Activated CD4-positive, alpha-beta T cell treated with anti-CD3 and anti-CD28 coated beads, Interleukin-2, amount 10 ng/mL, durations not matched to agents 24 days and 14 days (primary cell): ENCODE data around the gene GFI1B. TPM values are rescaled to one million over a fixed set of nuclear protein-coding genes. Genes with fewer than 3 reads are reported as not detected.
"Not testable (repeated sequence)": the region's sequence is repeated elsewhere in the genome, so short reads cannot be mapped to it uniquely, and the experiment has no call there.

Source experiments
- DNase-seq: peaks from one replicate; pipeline ENCODE4 v3.0.0; 2022
- H3K27ac Mint-ChIP-seq: one replicate; pipeline ENCODE4 v1.8.0; 2022; ENCODE audit warnings: mild to moderate bottlenecking, mixed read lengths
- H3K27me3 Mint-ChIP-seq: one replicate; pipeline ENCODE4 v1.8.0; 2022; ENCODE audit warnings: mixed read lengths
- H3K36me3 Mint-ChIP-seq: one replicate; pipeline ENCODE4 v1.8.0; 2022; ENCODE audit warnings: low read depth, mild to moderate bottlenecking, mixed read lengths
- H3K4me1 Mint-ChIP-seq: one replicate; pipeline ENCODE4 v1.8.0; 2021; ENCODE audit warnings: mixed read lengths
- H3K4me3 Mint-ChIP-seq: one replicate; pipeline ENCODE4 v1.8.0; 2022; ENCODE audit warnings: mild to moderate bottlenecking, moderate library complexity, mixed read lengths
- H3K9me3 Mint-ChIP-seq: one replicate; pipeline ENCODE4 v1.8.0; 2021; ENCODE audit warnings: mixed read lengths
- intact Hi-C: fragments of 100-400 bp; cut with micrococcal nuclease; formaldehyde crosslinking; loops from one replicate; pipeline ENCODE4 v1.15.1; 2023
- total RNA-seq: library from RNA; stranded (reverse); gene quantifications from 2 replicates; pipeline ENCODE4 v1.2.3, GENCODE V29; 2022

GFI1B gene
- total RNA-seq, 1 donor from 2014 or later, result not detected

GRCh38 chr9:132990781-132991180 is 12.3 kb downstream of the GFI1B start:
- H3K4me3 Mint-ChIP-seq, result no peak overlapping the region
- H3K9me3 Mint-ChIP-seq, result no peaks in the 10 kb centered on the region
- peaks cover 3% of the 10 kb centered on the region for H3K4me1 Mint-ChIP-seq
- DNase-seq, result no peak
- H3K27ac Mint-ChIP-seq, result no peak overlapping the region
- peaks cover 21% of the 10 kb centered on the region for H3K27me3 Mint-ChIP-seq
- H3K36me3 Mint-ChIP-seq, result no peaks in the 10 kb centered on the region
- intact Hi-C loops, result no loop called here

DNA sequence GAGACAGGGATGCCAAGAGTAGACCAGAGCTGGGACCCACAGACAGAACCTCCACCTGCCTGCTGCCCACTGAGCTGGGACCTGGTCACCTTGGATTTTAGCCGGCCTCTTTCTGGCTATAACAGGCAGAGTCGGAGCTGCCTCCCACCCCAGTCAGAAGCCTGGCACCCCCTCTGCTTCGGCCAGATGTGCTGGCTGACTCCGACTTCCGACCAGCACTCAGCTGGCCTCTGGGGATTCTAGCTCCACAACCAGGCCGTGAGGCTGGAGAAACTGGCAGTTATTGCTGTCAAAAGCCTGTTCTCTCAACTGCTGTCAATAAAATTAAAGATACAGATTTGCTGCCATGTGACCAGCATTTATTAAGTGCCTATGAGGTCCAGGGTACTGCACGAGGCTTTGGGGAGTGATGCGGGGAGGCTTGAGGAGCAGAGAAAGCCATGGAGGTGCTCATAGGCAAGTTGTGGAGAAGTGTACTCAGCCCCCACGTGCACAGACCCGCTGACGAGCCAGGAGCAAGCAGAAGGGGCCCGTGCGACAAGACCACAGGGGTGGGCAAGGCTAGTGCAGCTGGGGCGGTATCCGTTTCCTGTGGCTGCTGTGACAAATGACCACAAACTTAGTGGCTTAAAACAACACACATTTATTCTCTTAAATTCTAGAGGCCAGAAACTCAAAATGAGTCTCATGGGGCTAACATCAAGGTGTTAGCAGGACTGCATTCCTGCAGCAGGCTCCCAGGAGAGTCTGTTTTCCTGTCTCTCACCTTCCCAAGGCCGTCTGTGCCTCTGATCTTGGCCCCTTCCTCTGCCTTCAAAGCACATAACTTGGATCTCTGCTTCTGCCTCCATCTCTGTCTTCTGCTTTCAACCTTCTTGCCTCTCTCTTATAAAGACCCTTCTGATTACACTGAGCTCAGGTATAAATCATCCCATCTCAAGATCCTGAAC is 13.1 kb downstream of the GFI1B start:
- peaks cover 19% of the 10 kb centered on the region for H3K27me3 Mint-ChIP-seq
- H3K4me3 Mint-ChIP-seq, result no peak overlapping the region
- H3K9me3 Mint-ChIP-seq, result no peaks in the 10 kb centered on the region
- intact Hi-C loops, result no loop called here
- no peak for DNase-seq
- peaks cover 3% of the 10 kb centered on the region for H3K4me1 Mint-ChIP-seq
- H3K36me3 Mint-ChIP-seq, result no peaks in the 10 kb centered on the region
- no peak overlapping the region for H3K27ac Mint-ChIP-seq

- H3K4me1 Mint-ChIP-seq, result peaks cover 3% of the 10 kb centered on the region
- DNase-seq, result no peak
- H3K27ac Mint-ChIP-seq, result no peak overlapping the region
- H3K27me3 Mint-ChIP-seq, result peaks cover 19% of the 10 kb centered on the region
- H3K4me3 Mint-ChIP-seq, result no peak overlapping the region
- intact Hi-C loops, result no loop called here
- no peaks in the 10 kb centered on the region for H3K9me3 Mint-ChIP-seq
- no peaks in the 10 kb centered on the region for H3K36me3 Mint-ChIP-seq
Observed at GRCh38 chr9:132993511-132993939, 15.0 kb downstream of the GFI1B start.

DNA sequence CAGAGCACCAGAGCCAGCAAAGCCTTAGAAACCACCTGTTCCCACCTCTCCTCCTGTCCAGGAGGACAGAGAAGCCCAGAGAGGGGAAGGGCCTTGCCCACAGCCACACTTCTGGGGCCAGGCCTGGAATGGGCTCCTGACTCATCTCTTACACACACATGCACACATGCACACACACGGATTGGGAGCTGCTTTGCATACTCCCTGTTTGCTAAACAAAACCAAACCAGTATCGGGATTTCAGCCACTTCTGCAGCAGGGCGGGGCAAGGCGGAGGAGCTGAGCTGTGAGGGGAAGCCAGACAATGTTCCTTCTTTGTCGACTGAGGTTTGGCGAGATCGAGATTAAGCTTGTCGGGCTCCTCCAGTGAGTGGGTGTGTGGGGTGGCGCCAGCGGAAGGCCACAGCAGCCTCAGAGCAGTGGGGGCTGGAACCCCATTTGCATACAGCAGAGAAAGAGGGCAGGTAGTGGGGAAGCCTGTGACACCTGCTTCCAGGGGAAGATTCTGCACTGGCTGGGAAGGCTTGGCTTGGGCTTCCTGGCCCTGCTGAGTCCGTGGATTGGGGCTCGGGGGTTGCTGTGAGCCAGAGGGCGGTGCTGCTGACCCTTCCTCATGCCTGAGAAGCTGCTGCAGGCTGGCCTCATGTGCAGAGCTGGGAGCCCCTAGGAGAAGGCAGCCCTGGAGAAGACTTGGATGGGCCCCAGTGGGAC is 16.1 kb downstream of the GFI1B start:
- H3K9me3 Mint-ChIP-seq, result no peaks in the 10 kb centered on the region
- intact Hi-C loops, result no loop called here
- H3K4me1 Mint-ChIP-seq, result peaks cover 3% of the 10 kb centered on the region
- no peak for DNase-seq
- H3K36me3 Mint-ChIP-seq, result no peaks in the 10 kb centered on the region
- no peak overlapping the region for H3K4me3 Mint-ChIP-seq
- peaks cover 22% of the 10 kb centered on the region for H3K27me3 Mint-ChIP-seq
- H3K27ac Mint-ChIP-seq, result no peak overlapping the region

GRCh38 chr9:132995121-132995420 is 16.6 kb downstream of the GFI1B start:
- Mint-ChIP-seq H3K27ac (no peak overlapping the region), H3K9me3 (no peaks in the 10 kb centered on the region), H3K4me1 (peaks cover 3% of the 10 kb centered on the region), H3K27me3 (peaks cover 24% of the 10 kb centered on the region), H3K36me3 (no peaks in the 10 kb centered on the region), H3K4me3 (no peak overlapping the region)
- intact Hi-C loops, result no loop called here
- DNase-seq, result no peak

DNA sequence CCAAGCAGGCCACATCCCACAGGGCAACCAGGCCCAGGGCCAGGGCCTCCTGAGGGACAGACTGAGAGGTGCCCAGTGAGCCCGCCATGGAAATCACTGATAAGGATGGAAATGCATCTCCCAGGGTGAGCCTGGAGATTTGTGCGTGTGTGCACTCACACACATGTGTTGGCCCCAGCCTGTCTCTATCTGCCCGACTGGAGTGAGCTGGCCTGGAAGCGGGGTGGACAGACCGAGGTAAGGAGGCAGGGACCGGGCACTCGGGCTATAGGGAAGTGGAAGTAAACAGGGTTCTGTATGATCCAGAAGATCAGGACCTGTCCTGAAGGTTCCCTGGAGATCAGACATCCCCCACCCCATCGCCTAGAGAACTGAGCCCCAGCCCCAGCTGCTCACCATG is 17.4 kb downstream of the GFI1B start:
- Mint-ChIP-seq H3K4me3 (no peak overlapping the region), H3K27me3 (peaks cover 25% of the 10 kb centered on the region), H3K9me3 (no peaks in the 10 kb centered on the region), H3K36me3 (no peaks in the 10 kb centered on the region), H3K27ac (no peak overlapping the region), H3K4me1 (peaks cover 3% of the 10 kb centered on the region)
- DNase-seq, result no peak
- intact Hi-C loops, result no loop called here

- no peak for DNase-seq
- H3K27me3 Mint-ChIP-seq, result peaks cover 25% of the 10 kb centered on the region
- no peaks in the 10 kb centered on the region for H3K36me3 Mint-ChIP-seq
- no peaks in the 10 kb centered on the region for H3K9me3 Mint-ChIP-seq
- intact Hi-C loops, result no loop called here
- no peak overlapping the region for H3K4me3 Mint-ChIP-seq
- H3K27ac Mint-ChIP-seq, result no peak overlapping the region
- H3K4me1 Mint-ChIP-seq, result peaks cover 3% of the 10 kb centered on the region
Observed at GRCh38 chr9:132996526-132996925, 18.0 kb downstream of the GFI1B start.

GRCh38 chr9:132997591-132997990 is 19.1 kb downstream of the GFI1B start:
- no peak overlapping the region for H3K27ac Mint-ChIP-seq
- no peaks in the 10 kb centered on the region for H3K9me3 Mint-ChIP-seq
- H3K4me1 Mint-ChIP-seq, result peaks cover 3% of the 10 kb centered on the region
- intact Hi-C loops, result no loop called here
- no peak overlapping the region for H3K4me3 Mint-ChIP-seq
- H3K27me3 Mint-ChIP-seq, result peaks cover 21% of the 10 kb centered on the region
- H3K36me3 Mint-ChIP-seq, result no peaks in the 10 kb centered on the region
- DNase-seq, result no peak

DNA sequence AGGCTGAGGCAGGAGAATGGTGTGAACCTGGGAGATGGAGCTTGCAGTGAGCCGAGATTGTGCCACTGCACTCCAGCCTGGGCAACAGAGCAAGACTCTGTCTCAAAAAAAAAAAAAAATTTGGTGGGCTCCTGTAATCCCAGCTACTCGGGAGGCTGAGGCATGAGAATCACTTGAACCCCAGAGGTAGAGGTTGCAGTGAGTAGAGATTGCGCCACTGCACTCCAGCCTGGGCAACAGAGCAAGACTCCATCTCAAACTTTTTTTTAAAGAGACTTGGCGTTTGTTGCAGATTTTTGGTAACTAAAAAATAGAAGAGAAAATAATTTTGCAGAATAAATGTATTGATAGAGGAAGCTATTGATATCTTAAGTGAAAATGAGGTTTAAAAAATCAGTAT is 19.7 kb downstream of the GFI1B start:
- H3K27me3 Mint-ChIP-seq, result peaks cover 21% of the 10 kb centered on the region
- H3K9me3 Mint-ChIP-seq, H3K36me3 Mint-ChIP-seq, intact Hi-C loops, DNase-seq, H3K4me3 Mint-ChIP-seq, H3K4me1 Mint-ChIP-seq, H3K27ac Mint-ChIP-seq: not testable (repeated sequence)

GRCh38 chr9:132998831-132999635 is 20.5 kb downstream of the GFI1B start:
- DNase-seq, result no peak
- H3K4me3 Mint-ChIP-seq, result no peak overlapping the region
- peaks cover 24% of the 10 kb centered on the region for H3K27me3 Mint-ChIP-seq
- no peak overlapping the region for H3K27ac Mint-ChIP-seq
- intact Hi-C loops, result no loop called here
- peaks cover 3% of the 10 kb centered on the region for H3K4me1 Mint-ChIP-seq
- no peaks in the 10 kb centered on the region for H3K36me3 Mint-ChIP-seq
- no peaks in the 10 kb centered on the region for H3K9me3 Mint-ChIP-seq

- H3K36me3 Mint-ChIP-seq, result no peaks in the 10 kb centered on the region
- peaks cover 23% of the 10 kb centered on the region for H3K27me3 Mint-ChIP-seq
Observed at GRCh38 chr9:133002147-133003070, 23.9 kb downstream of the GFI1B start.

DNA sequence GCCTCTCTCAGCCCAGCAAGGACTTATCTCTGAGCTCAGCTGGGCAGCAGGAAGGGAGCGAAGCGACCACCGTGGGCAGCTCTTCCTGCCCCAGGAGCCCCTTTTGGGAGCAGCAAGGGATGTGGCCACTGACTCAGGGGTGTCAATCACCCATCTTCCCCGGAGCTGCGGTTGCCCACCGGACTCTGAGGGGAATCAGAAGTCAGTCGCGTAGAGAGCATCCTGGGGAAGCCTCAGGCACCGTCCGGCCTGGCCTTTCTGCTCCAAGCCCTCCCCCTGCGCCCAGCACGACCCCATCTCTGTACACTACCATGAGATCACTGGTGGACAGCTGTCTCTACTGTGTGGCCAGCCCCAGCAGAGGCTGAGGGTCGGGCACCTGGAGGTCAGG is 24.6 kb downstream of the GFI1B start:
- Mint-ChIP-seq H3K4me3 (no peak overlapping the region), H3K4me1 (no peaks in the 10 kb centered on the region), H3K9me3 (no peaks in the 10 kb centered on the region), H3K27ac (no peak overlapping the region), H3K27me3 (peaks cover 23% of the 10 kb centered on the region), H3K36me3 (no peaks in the 10 kb centered on the region)
- DNase-seq, result no peak
- intact Hi-C loops, result no loop called here

More at GRCh38 chr9:133002147-133003070, 23.9 kb downstream of the GFI1B start:
- intact Hi-C loops, result no loop called here
- no peak for DNase-seq
- H3K4me3 Mint-ChIP-seq, result no peak overlapping the region
- H3K4me1 Mint-ChIP-seq, result no peaks in the 10 kb centered on the region
- H3K9me3 Mint-ChIP-seq, result no peaks in the 10 kb centered on the region
- H3K27ac Mint-ChIP-seq, result no peak overlapping the region

DNA sequence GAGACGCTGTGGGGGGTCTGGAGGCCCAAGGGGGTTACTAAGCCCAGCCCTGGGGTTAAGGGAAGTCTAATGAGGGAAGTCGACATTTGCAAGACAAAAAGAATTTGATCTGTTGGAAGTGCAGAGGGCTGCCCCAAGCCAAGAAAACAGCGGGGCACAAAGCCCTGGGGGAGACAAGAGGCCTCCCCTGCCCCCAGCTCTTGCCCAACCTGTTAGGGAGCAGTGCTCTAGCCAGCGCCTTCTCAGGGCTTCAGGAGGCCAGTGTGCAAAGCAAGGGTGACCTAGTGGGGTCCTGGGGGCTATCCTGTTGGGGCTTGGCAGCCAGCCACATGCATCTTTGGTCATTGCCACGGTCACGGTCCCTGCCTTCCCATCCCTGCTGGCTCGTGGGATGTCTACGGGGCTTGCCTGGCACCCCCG is 25.2 kb downstream of the GFI1B start:
- H3K36me3 Mint-ChIP-seq, result no peaks in the 10 kb centered on the region
- no peak overlapping the region for H3K4me3 Mint-ChIP-seq
- intact Hi-C loops, result no loop called here
- DNase-seq, result no peak
- H3K27ac Mint-ChIP-seq, result no peak overlapping the region
- peaks cover 23% of the 10 kb centered on the region for H3K27me3 Mint-ChIP-seq
- H3K4me1 Mint-ChIP-seq, result no peaks in the 10 kb centered on the region
- no peaks in the 10 kb centered on the region for H3K9me3 Mint-ChIP-seq
